Fibroblast of the aortic adventitia (primary cell): Measurements from ENCODE around the gene MFAP3. TPM values are rescaled to one million over a fixed set of nuclear protein-coding genes. Genes with fewer than 3 reads are reported as not detected.
"Not testable (repeated sequence)": the region's sequence is repeated elsewhere in the genome, so short reads cannot be mapped to it uniquely, and the experiment has no call there.

Experiments used
- DNase-seq: peaks from one replicate; pipeline ENCODE4 v3.0.0-alpha.2; 2010; ENCODE audit warnings: low read depth
- H3K4me3 ChIP-seq: 2 replicates; pipeline ENCODE4 v1.5.1; 2011; ENCODE audit warnings: low read depth, mild to moderate bottlenecking, control low read depth, low read length, moderate library complexity
- CTCF ChIP-seq: IDR thresholded peaks from 2 replicates; pipeline ENCODE4 v1.5.1; 2011; ENCODE audit warnings: mild to moderate bottlenecking, low read length, control low read depth, inconsistent platforms; ENCODE audit not compliant: insufficient read depth
- total RNA-seq: library from RNA; depleted of rRNA; stranded (reverse); fragments of >200 nt; gene quantifications from 2 replicates; pipeline ENCODE4 v1.2.3, GENCODE V29; 2012; ENCODE audit warnings: low replicate concordance

The MFAP3 gene
- total RNA-seq, 1 donor, result 75.3 TPM

- no peak for DNase-seq
- no peak overlapping the region for H3K4me3 ChIP-seq
- TF ChIP-seq CTCF, result no peak
Measured at GRCh38 chr5:154059039-154059430, 20.3 kb downstream of the MFAP3 start.

GRCh38 chr5:154059583-154059982 lies 20.8 kb downstream of the MFAP3 start:
- H3K4me3 ChIP-seq, result no peak overlapping the region
- no peak for TF ChIP-seq CTCF
- DNase-seq, result no peak

GRCh38 chr5:154060606-154061005 lies 21.8 kb downstream of the MFAP3 start:
- no peak for DNase-seq
- TF ChIP-seq CTCF, result no peak
- no peak overlapping the region for H3K4me3 ChIP-seq

- DNase-seq, result no peak
Measured at GRCh38 chr5:154063372-154063771, 24.6 kb downstream of the MFAP3 start.

GRCh38 chr5:154065971-154066370 lies 27.2 kb downstream of the MFAP3 start:
- DNase-seq, result no peak
- TF ChIP-seq CTCF, result no peak
- no peak overlapping the region for H3K4me3 ChIP-seq

More at GRCh38 chr5:154063372-154063771, 24.6 kb downstream of the MFAP3 start:
- TF ChIP-seq CTCF, result no peak
- H3K4me3 ChIP-seq, result no peak overlapping the region

GRCh38 chr5:154069854-154070253 lies 31.1 kb downstream of the MFAP3 start:
- DNase-seq, H3K4me3 ChIP-seq: not testable (repeated sequence)

GRCh38 chr5:154071799-154072413 lies 33.1 kb downstream of the MFAP3 start:
- no peak for TF ChIP-seq CTCF
- peak overlapping the region; percentile 44 for H3K4me3 ChIP-seq
- DNase-seq, result no peak
